ENCODE data around the gene OPRD1. TPM values are rescaled to one million over a fixed set of nuclear protein-coding genes. Genes with fewer than 3 reads are reported as not detected.
A peak's percentile ranks its signal among the peaks of the same experiment; 100 is the strongest.

Gene OPRD1
- total and polyA plus RNA-seq, 2 experiments from 2014 or later = 0.07 to 0.08 TPM

DNA sequence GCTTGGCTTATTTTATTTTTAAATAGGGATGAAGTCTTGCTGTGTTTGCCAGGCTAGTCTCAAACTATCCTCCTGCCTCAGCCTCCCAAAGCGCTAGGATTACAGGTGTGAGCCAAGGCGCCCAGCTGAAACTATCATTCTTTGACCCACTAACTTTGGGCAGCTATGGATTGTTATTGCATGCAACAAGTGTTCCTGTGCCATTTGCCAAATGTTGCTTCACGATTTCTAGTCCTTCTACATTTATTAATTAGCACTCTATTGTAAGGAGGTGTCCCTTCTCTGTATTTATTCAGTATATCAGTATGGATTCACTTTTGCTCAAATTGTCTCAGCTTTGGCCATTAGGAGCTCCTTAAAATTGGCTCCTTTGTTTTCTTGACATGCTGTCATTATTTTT, 38.9 kb upstream of the OPRD1 start:
- Histone ChIP-seq H2AFZ (no peak overlapping the region), H3K9me2 (replicated peaks; ENCODE audit: insufficient read depth) (no peaks in the 10 kb centered on the region), H3K4me1 (ENCODE audit: insufficient read depth) (no peaks in the 10 kb centered on the region), H3K27me3 (no peaks in the 10 kb centered on the region), H3K9me3 (ENCODE audit: low read depth) (no peaks in the 10 kb centered on the region), H3K4me2 (no peak overlapping the region), H3K36me3 (replicated peaks; ENCODE audit: insufficient read depth, low read depth) (peaks cover 4% of the 10 kb centered on the region), H3K79me2 (peaks cover 27% of the 10 kb centered on the region), H3K4me3 (no peak overlapping the region), H3K27ac (no peak overlapping the region), H4K20me1 (ENCODE audit: insufficient read depth, poor library complexity, severe bottlenecking) (peaks cover 28% of the 10 kb centered on the region)
- 96% methylated on average over 3 of the region's 3 CpGs for WGBS (ENCODE audit: low lambda C conversion rate, missing lambda C conversion rate)
- no peak for DNase-seq (ENCODE audit: low spot score)
- TF ChIP-seq EZH2phosphoT487 (IDR thresholded peaks at IDR 0.05; ENCODE audit: low read depth, severe bottlenecking, unreplicated experiment) (no peak), EZH2 (IDR thresholded peaks at IDR 0.05; ENCODE audit: borderline replicate concordance) (no peak)
- TF ChIP-seq, protein P1, sequence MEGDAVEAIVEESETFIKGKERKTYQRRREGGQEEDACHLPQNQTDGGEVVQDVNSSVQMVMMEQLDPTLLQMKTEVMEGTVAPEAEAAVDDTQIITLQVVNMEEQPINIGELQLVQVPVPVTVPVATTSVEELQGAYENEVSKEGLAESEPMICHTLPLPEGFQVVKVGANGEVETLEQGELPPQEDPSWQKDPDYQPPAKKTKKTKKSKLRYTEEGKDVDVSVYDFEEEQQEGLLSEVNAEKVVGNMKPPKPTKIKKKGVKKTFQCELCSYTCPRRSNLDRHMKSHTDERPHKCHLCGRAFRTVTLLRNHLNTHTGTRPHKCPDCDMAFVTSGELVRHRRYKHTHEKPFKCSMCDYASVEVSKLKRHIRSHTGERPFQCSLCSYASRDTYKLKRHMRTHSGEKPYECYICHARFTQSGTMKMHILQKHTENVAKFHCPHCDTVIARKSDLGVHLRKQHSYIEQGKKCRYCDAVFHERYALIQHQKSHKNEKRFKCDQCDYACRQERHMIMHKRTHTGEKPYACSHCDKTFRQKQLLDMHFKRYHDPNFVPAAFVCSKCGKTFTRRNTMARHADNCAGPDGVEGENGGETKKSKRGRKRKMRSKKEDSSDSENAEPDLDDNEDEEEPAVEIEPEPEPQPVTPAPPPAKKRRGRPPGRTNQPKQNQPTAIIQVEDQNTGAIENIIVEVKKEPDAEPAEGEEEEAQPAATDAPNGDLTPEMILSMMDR (IDR thresholded peaks at IDR 0.05; ENCODE audit: poor library complexity) = no peak

DNA sequence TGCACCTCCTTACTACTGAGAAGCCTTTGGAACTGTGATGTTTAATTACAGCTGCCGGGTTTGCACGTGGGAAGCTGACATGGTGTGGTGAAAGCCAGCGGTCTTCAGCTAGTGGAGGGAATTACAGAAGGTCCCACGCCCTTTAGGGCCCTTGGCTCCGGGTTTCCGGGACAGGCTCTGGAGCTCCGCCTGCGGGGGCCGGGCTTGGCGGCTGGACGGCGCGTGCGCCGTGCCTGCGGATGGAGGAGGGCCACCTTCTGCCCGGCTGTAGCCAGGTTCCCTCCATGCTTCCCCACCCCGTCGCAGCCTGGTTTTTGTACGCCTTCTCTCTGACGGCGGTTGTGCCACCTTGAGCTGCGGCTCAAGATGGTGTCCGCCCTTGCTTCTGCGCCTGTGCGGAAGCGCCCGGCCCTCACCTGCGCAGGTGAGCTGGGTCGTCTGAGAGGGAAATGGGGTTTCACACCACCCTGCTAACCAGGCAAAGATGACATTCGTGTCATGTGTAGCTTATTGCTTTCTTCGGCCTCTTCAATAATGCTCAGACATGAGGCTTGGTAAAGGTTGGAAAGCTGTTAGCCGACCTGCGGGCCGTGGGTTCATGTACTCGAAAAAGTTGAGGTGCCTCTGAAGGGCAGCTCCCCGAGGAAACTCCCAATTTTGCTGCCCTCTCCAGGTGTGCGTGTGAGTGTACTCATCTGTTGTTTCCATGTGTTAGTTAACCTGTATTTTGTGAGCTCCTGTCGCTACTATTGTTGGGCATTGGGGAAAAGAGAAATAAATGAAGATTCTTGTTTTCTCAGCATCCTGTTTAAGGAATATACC, 36.6 kb upstream of the OPRD1 start:
- no peaks in the 10 kb centered on the region for H3K27me3 ChIP-seq
- peak; percentile 30 for DNase-seq (ENCODE audit: low spot score)
- H3K79me2 ChIP-seq = peaks cover 8% of the 10 kb centered on the region
- H4K20me1 ChIP-seq (ENCODE audit: insufficient read depth, poor library complexity, severe bottlenecking) = peaks cover 16% of the 10 kb centered on the region
- no peak overlapping the region for H3K4me3 ChIP-seq
- no peak overlapping the region for H3K4me2 ChIP-seq
- H3K9me3 ChIP-seq (ENCODE audit: low read depth) = no peaks in the 10 kb centered on the region
- no peaks in the 10 kb centered on the region for H3K36me3 ChIP-seq (replicated peaks; ENCODE audit: insufficient read depth, low read depth)
- H3K9me2 ChIP-seq (replicated peaks; ENCODE audit: insufficient read depth) = no peaks in the 10 kb centered on the region
- no peaks in the 10 kb centered on the region for H3K4me1 ChIP-seq (ENCODE audit: insufficient read depth)
- H2AFZ ChIP-seq = no peak overlapping the region
- TF ChIP-seq, protein P1 (IDR thresholded peaks at IDR 0.05; ENCODE audit: poor library complexity) = no peak
- TF ChIP-seq EZH2phosphoT487 (IDR thresholded peaks at IDR 0.05; ENCODE audit: low read depth, severe bottlenecking, unreplicated experiment) (no peak), EZH2 (IDR thresholded peaks at IDR 0.05; ENCODE audit: borderline replicate concordance) (no peak)
- 88% methylated on average over 39 of the region's 39 CpGs for WGBS (ENCODE audit: low lambda C conversion rate, missing lambda C conversion rate)
- H3K27ac ChIP-seq = no peak overlapping the region

GRCh38 chr1:28776341-28776740, 35.6 kb upstream of the OPRD1 start:
- Histone ChIP-seq H3K9me3 (ENCODE audit: low read depth) (no peaks in the 10 kb centered on the region), H3K36me3 (replicated peaks; ENCODE audit: insufficient read depth, low read depth) (no peaks in the 10 kb centered on the region), H3K27me3 (no peaks in the 10 kb centered on the region), H3K4me1 (ENCODE audit: insufficient read depth) (no peaks in the 10 kb centered on the region), H3K27ac (no peak overlapping the region), H3K4me2 (no peak overlapping the region), H3K9me2 (replicated peaks; ENCODE audit: insufficient read depth) (no peaks in the 10 kb centered on the region), H2AFZ (no peak overlapping the region), H4K20me1 (ENCODE audit: insufficient read depth, poor library complexity, severe bottlenecking) (peaks cover 6% of the 10 kb centered on the region), H3K79me2 (peaks cover 4% of the 10 kb centered on the region), H3K4me3 (no peak overlapping the region)
- TF ChIP-seq EZH2phosphoT487 (IDR thresholded peaks at IDR 0.05; ENCODE audit: low read depth, severe bottlenecking, unreplicated experiment) = no peak
- TF ChIP-seq, protein P1 (IDR thresholded peaks at IDR 0.05; ENCODE audit: poor library complexity) = no peak
- no peak for DNase-seq (ENCODE audit: low spot score)
- 97% methylated on average over 17 of the region's 17 CpGs for WGBS (ENCODE audit: low lambda C conversion rate, missing lambda C conversion rate)
